ENCODE data around the gene DUSP19. TPM values are rescaled to one million over a fixed set of nuclear protein-coding genes. Genes with fewer than 3 reads are reported as not detected.

DUSP19 gene
- total RNA-seq, 3 donors from 2014 or later: 1.2 to 2.5 (median 2.2) TPM

DNA sequence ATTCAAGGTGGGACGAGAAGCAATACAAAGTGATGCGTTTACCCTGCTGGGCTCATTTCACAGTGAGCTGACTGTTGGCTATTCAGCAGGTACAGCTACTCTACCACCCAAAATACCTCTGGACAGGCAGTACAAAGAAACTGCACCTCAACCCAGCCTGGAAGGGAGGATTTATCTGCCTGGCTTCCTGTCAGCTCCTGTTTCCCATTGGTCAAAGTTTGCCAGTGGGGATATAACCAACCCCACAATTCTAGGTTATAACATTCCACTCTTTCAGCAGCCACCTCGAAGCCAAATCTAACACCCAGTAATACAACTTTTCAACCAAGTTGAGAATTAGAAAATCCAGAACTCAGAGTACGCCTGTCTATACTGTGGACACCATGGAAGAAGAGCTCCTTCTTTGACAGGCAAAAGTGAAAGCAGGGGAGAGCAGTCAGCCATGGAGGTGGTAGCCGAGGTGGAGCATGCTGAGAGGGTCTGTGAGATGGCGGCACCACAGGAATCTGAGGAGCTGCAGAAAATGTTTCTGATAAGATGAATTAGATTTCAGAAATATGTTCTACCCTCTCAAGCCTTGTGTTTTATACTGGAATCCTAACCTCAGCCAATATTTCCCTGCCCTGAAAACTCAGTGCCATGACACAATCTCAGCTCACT lies 10.8 kb downstream of the DUSP19 start:
- Mint-ChIP-seq H3K9me3 (no peaks in the 10 kb centered on the region), H3K27me3 (ENCODE audit: low read depth) (no peaks in the 10 kb centered on the region), H3K4me3 (no peak overlapping the region), H3K4me1 (ENCODE audit: low read depth) (no peaks in the 10 kb centered on the region), H3K36me3 (ENCODE audit: insufficient read depth) (peaks cover 6% of the 10 kb centered on the region)
- ATAC-seq (no peak), DNase-seq (no peak)

DNA sequence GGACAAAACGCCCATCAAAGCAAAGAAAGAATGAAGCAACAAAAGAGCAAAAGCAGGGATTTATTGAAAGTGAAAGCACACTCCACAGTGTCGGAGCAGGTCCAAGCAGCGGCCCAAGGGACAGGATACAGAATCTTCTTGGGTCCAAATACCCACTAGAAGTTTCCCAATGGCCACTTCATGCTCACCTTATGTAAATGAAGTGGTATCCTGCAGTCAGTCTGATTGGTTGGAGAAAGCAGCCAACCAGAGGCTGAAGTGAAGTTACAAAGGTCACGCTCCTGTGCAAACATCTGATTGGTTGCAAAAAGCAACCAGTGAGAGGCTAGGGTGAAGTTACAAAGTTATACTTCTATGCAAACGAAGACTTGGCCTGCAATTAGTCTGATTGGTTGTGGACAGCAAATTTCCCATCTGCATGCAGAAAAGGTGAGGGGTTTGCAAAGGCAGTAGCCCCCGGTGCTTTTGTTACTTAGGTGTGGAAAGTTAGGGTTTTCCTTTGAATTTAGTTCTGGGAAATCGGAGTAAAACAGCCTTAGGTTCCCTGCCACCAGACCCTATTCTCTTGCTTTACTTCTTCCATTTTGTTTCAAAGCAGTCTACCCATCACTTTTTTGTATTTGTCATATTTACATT lies 12.9 kb downstream of the DUSP19 start:
- Mint-ChIP-seq H3K4me1 (ENCODE audit: low read depth) (no peaks in the 10 kb centered on the region), H3K36me3 (ENCODE audit: insufficient read depth) (peaks cover 6% of the 10 kb centered on the region), H3K4me3 (no peak overlapping the region), H3K9me3 (no peaks in the 10 kb centered on the region), H3K27me3 (ENCODE audit: low read depth) (no peaks in the 10 kb centered on the region)
- no peak for DNase-seq
- ATAC-seq: no peak

DNA sequence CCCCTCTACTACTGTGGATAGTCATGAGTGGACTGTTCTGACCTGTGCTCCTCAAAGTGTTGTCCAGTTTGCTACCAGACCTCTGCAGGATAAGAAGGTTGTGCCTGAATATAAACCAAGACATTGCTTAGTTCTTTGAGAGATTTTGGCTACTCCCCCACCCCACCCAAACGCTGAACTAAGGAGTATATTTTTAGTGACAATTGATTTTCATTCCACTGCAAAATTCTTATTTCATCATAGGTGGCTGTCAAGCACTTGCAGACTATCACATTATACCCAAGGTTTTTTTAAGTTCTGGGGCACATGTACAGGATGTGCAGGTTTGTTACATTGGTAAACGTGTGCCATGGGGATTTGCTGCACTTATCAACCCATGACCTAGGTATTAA lies 13.4 kb downstream of the DUSP19 start:
- no peak for ATAC-seq
- DNase-seq: no peak
- Mint-ChIP-seq H3K9me3 (no peaks in the 10 kb centered on the region), H3K4me1 (ENCODE audit: low read depth) (no peaks in the 10 kb centered on the region), H3K36me3 (ENCODE audit: insufficient read depth) (peaks cover 8% of the 10 kb centered on the region), H3K27me3 (ENCODE audit: low read depth) (no peaks in the 10 kb centered on the region), H3K4me3 (no peak overlapping the region)

DNA sequence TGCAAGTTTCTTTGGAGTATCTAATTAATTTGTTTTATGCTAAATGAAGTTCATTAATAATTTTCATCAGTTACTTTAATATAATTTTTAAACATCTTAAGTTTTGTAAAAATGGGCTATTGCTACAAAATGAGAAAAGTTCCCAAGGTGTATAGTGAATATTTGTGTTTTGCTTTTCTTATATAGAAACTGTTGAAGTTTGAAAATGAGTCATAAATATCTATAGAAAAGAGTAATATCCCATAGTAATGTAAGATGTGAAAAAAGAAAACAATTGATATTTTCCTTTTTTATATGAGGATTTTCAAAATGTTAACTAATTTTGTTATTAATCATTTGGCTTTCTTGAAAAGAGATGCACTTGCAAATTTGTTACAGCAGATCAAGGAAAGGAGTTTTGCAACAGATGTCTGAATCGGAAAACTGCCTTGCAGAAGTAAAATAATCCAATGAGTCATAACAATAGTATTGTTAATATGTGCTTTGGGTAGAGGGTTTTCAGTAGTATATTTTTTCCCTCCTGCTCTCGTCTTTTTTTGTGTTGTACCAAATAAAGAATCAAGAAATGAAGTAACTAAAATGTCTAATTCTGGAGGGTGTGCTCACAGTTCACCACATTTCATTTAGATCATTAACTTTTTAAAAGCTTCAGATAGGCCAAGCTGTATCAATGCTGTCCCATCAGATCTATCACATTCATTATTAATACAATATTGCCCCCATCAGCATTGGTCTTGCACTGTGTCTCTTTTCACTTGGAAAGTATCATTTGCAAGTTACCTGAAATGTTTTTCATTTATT lies 15.5 kb downstream of the DUSP19 start:
- peaks cover 5% of the 10 kb centered on the region for H3K36me3 Mint-ChIP-seq (ENCODE audit: insufficient read depth)
- no peaks in the 10 kb centered on the region for H3K27me3 Mint-ChIP-seq (ENCODE audit: low read depth)
- H3K9me3 Mint-ChIP-seq: no peaks in the 10 kb centered on the region
- no peaks in the 10 kb centered on the region for H3K4me1 Mint-ChIP-seq (ENCODE audit: low read depth)
- ATAC-seq (no peak), DNase-seq (no peak)
- no peak overlapping the region for H3K4me3 Mint-ChIP-seq

DNA sequence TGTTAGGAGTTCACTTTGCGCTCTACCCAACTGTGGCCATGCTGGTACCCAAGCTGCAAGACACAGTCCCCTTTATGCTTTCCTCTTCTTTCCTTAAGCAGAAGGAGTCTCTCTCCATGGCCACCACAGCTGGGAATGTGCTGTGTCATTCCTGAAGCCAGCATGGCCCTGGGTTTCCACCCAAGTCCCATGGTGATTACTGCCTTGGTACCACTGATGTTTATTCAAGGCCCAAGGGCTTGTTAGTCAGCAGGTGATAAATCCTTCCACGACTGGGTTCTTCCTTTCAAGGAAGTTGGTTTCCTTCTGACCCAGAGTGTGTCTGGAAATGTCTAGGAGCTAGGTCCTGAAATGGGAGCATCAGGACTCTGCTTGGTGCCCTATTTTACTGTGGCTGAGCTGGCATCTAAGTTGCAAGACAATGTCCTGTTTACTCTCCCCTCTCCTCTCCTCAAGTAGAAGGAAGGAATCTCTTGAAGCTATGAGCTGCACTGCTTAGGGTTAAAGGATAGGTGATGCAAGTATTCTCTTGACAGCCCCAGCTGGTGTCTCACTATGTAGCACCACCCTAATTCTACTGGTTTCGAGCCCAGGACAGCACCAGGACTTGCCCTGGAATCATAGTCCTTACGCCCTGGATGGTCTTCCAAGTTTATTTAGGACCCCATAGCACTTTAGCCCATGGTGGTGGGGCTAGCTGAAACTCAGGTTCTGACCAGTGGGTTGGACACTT lies 27.0 kb downstream of the DUSP19 start:
- H3K27me3 Mint-ChIP-seq (ENCODE audit: low read depth): peaks cover 6% of the 10 kb centered on the region
- DNase-seq (no peak), ATAC-seq (no peak)
- H3K4me3 Mint-ChIP-seq: no peak overlapping the region
- no peaks in the 10 kb centered on the region for H3K36me3 Mint-ChIP-seq (ENCODE audit: insufficient read depth)
- no peaks in the 10 kb centered on the region for H3K9me3 Mint-ChIP-seq
- no peaks in the 10 kb centered on the region for H3K4me1 Mint-ChIP-seq (ENCODE audit: low read depth)

DNA sequence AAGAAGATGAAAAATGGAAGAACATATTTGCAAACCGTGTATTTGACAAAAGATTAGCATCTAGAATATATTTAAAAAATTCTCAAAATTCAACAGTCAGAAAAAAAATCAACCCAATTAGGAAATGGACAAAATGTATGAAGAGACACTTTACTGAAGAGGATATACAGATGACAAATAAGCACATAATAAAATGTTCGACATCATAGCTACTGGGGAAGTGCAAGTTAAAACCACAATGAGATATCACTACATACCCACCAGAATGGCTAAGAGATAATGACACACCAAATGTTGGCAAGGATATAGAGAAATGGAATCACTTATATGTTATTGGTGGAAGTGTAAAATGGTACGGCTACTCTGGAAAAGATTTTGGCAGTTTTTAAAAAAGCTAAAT lies 34.0 kb downstream of the DUSP19 start:
- no peaks in the 10 kb centered on the region for H3K36me3 Mint-ChIP-seq (ENCODE audit: insufficient read depth)
- peaks cover 12% of the 10 kb centered on the region for H3K27me3 Mint-ChIP-seq (ENCODE audit: low read depth)
- ATAC-seq (no peak), DNase-seq (no peak)
- H3K4me1 Mint-ChIP-seq (ENCODE audit: low read depth): no peaks in the 10 kb centered on the region
- H3K9me3 Mint-ChIP-seq: no peaks in the 10 kb centered on the region
- no peak overlapping the region for H3K4me3 Mint-ChIP-seq

DNA sequence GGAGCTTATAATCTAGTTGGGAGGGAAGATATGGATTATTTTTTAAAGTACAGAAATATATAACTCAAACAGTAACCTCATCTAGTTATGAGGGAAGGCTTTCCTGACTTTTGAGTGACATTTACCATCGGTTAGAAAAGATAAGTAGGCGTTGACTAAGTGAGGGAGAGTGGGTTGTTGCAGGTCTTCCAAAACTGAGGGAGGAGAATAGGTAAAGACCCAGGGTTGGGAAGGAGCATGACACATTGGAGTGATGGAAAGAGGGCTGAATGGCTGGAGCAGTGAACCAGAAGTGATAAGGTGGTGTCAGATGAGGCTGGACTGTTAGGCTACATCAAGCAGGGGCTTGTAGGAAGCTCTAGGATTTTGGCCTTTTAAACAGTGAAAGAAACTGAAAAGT lies 35.1 kb downstream of the DUSP19 start:
- Mint-ChIP-seq H3K27me3 (ENCODE audit: low read depth) (peaks cover 14% of the 10 kb centered on the region), H3K9me3 (no peaks in the 10 kb centered on the region), H3K4me3 (no peak overlapping the region), H3K4me1 (ENCODE audit: low read depth) (no peaks in the 10 kb centered on the region), H3K36me3 (ENCODE audit: insufficient read depth) (no peaks in the 10 kb centered on the region)
- no peak for ATAC-seq
- no peak for DNase-seq

DNA sequence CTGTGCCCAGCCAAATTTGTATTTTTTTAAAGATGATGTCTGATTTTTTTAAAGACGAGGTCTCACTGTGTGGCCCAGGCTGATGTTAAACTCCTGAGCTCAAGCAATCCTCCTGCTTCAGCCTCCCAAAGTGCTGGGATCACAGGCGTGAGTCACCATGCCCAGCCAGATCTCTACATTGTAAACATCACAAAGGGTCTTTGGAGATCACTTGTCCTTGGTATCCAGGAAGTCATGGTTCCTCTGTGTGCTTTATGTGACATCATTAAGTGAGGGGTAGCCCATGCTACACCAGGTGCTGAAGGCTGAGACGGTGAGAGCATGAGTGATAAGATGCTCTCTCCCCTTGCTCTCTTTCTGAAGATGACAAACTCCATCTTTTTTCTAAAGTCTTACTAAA lies 38.7 kb downstream of the DUSP19 start:
- no peak for DNase-seq
- Mint-ChIP-seq H3K9me3 (no peaks in the 10 kb centered on the region), H3K27me3 (ENCODE audit: low read depth) (peaks cover 13% of the 10 kb centered on the region), H3K4me3 (no peak overlapping the region), H3K4me1 (ENCODE audit: low read depth) (no peaks in the 10 kb centered on the region), H3K36me3 (ENCODE audit: insufficient read depth) (no peaks in the 10 kb centered on the region)
- no peak for ATAC-seq

DNA sequence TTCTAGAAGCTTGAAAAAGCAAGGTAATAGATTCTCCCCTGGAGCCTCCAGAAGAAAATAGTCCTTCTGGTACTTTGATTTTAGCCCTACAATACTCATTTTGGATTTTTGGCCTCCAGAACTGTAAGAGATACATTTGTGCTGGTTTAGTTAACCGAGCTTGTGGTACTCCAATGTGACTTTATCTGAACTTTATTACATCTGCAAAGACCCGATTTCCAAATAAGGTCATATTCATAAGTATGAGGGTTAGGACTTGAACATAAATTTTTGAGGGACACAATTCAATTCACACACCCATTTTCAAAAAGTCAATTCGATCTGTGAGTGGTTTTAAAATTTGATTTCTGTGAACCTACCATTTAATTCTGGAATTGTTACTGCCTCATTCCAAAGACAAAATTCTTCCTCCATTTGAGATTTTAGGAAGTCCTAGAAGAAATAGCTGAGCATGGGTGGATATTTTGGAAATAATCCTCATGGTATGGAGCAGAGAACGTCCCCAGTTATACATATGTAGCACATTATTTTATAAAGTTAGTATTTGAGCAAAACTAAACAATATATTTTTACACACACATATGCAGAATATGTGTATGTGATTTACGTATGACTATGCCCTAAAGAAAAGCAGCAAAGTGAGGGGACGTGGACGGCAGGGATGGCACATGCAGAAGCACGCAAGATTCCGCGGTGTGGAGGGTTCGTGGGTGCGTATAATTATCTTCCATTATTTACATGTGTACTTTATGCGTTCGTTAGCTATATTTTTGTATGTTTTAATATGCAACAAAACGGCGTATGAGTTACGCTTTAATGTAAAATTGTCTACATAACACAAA lies 44.8 kb downstream of the DUSP19 start:
- H3K4me3 Mint-ChIP-seq: peak overlapping the region; percentile 96
- no peak for DNase-seq
- peaks cover 7% of the 10 kb centered on the region for H3K27me3 Mint-ChIP-seq (ENCODE audit: low read depth)

DNA sequence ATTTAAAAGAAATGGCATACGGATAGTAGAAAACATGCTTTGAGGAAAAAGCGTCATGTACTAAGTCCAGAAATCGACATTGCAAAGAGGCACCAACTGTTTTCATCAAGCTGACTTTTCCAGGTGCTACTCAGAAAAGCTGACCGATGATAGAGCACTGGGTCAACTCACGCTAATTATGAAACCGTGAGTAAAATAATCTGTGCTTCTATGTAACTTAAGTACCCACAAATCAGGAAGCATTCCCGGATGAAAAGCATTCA lies 45.3 kb downstream of the DUSP19 start:
- no peaks in the 10 kb centered on the region for H3K9me3 Mint-ChIP-seq

More for the DNA sequence above, 44.8 kb downstream of the DUSP19 start:
- Mint-ChIP-seq H3K4me1 (ENCODE audit: low read depth) (peaks cover 28% of the 10 kb centered on the region), H3K9me3 (no peaks in the 10 kb centered on the region), H3K36me3 (ENCODE audit: insufficient read depth) (no peaks in the 10 kb centered on the region)
- ATAC-seq: no peak

DNA sequence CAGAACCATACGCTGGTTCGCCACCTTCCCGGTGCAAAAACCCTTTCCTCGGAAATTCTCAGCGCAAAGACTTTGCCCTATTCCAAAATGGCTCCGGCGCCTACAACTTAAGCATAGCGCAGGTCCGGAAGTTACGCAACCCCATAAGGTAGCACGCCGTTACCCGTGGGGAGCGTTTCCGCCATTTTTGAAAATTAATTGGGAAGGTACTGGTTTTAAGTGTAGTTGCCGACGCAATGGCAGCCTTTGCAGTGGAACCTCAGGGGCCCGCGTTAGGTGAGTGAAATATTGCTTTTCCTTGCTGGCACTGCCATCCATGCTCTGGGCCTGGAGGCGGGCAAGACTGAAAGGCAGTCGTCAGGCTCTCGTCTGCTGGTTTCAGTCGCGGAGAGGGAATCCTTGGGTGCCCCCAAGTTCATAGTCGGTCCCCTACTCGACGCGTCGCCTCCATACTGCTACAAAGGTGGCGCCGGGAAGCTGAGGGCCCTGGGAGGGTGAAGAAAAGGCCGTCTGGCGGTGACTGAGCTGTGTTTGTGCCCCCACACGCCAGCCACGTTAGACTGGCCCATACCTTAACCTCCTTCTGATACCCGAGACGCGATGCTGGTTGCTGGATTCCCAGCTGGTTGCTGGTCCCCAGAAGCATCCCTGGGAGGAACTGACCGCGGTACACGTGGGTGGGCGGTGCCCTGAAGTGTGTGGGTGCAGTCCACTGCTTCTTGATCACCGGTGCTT lies 45.8 kb downstream of the DUSP19 start, which contains the start of gene NUP35:
Gene NUP35 (plus strand): TSS at position 222 of the 735 bp plus-strand sequence. CDS start 15 bp downstream, at position 237.
- ATAC-seq (peak; percentile 95), DNase-seq (peak; percentile 79)
- H3K27me3 Mint-ChIP-seq (ENCODE audit: low read depth): peaks cover 3% of the 10 kb centered on the region
- no peaks in the 10 kb centered on the region for H3K9me3 Mint-ChIP-seq
- peaks cover 31% of the 10 kb centered on the region for H3K4me1 Mint-ChIP-seq (ENCODE audit: low read depth)
- peaks cover 6% of the 10 kb centered on the region for H3K36me3 Mint-ChIP-seq (ENCODE audit: insufficient read depth)
- H3K4me3 Mint-ChIP-seq: peak within 1 kb of the TSS; percentile 96

More for the DNA sequence above, 45.3 kb downstream of the DUSP19 start:
- Mint-ChIP-seq H3K27me3 (ENCODE audit: low read depth) (peaks cover 5% of the 10 kb centered on the region), H3K4me3 (peak overlapping the region; percentile 96), H3K36me3 (ENCODE audit: insufficient read depth) (peaks cover 2% of the 10 kb centered on the region), H3K4me1 (ENCODE audit: low read depth) (peaks cover 30% of the 10 kb centered on the region)
- ATAC-seq (peak; percentile 25 to 26), DNase-seq (no peak)

DNA sequence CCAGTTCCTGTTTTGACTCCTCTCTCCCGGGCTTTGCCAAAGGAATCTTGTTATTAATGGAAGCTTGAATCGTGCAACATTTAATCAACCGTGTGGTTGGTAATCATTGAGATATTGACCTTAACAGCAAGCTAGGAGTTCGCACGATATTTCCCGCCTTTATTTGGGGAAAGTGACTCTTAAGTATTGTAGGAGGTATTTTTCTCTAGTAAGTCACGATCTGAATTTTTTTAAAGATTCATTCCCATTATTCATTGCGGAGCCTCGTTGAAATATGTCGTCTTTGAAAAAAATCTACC lies 46.4 kb downstream of the DUSP19 start:
- DNase-seq (no peak), ATAC-seq (no peak)
- Mint-ChIP-seq H3K36me3 (ENCODE audit: insufficient read depth) (peaks cover 6% of the 10 kb centered on the region), H3K4me1 (ENCODE audit: low read depth) (peaks cover 31% of the 10 kb centered on the region), H3K27me3 (ENCODE audit: low read depth) (peaks cover 2% of the 10 kb centered on the region), H3K9me3 (no peaks in the 10 kb centered on the region), H3K4me3 (peak overlapping the region; percentile 96)

DNA sequence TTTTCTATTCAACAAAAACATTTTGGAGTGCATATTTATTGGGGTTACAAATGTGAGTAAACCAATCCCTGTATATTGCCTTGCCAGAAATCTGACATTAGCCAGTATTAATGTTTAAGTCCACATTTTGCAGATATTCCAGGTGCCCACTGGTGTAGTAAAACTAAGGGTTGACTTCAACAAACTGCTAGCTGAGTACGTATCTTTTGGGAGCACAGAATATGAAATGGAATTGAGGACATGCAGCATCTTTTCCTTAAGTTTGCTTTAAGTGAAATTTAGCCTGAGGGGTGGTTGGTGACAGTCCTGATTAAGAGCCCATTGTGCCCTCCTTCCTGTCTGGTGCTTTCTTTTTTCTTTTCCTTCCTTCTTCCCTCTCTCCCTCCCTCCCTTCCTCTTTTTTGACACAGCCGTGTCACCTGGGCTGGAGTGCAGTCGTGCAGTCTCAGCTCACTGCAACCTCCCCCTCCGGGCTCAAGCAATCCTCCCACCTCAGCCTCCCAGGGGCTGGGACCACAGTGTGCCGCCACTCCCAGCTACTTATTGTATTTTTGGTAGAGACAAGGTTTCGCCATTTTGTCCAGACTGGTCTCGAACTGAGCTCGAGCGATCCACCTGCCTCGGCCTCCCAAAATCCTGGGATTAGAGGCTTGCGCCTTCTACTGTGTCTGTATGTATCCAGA lies 47.3 kb downstream of the DUSP19 start:
- Mint-ChIP-seq H3K36me3 (ENCODE audit: insufficient read depth) (peaks cover 6% of the 10 kb centered on the region), H3K4me1 (ENCODE audit: low read depth) (peaks cover 31% of the 10 kb centered on the region), H3K27me3 (ENCODE audit: low read depth) (peaks cover 2% of the 10 kb centered on the region), H3K9me3 (no peaks in the 10 kb centered on the region), H3K4me3 (peak overlapping the region; percentile 96)
- no peak for DNase-seq
- ATAC-seq: no peak
